ENCODE data around the gene P2RY4. TPM values are rescaled to one million over a fixed set of nuclear protein-coding genes. Genes with fewer than 3 reads are reported as not detected.

Gene P2RY4
- total and polyA plus RNA-seq, 2 of the 8 experiments (the other 6 are each of a cell fraction or from before 2014, with no cell fraction given) = 0.38 TPM; not detected in 1

- H3K4ac ChIP-seq (replicated peaks; ENCODE audit: insufficient read length, low read depth, low read length) = no peak overlapping the region
- no peak overlapping the region for H2AK5ac ChIP-seq (ENCODE audit: low read depth, low read length)
- no peaks in the 10 kb centered on the region for H3K27me3 ChIP-seq (replicated peaks in 1 of 4; ENCODE audit: control insufficient read depth in 3 of 4, extremely low read depth in 1 of 4, insufficient read depth in 3 of 4, low read length in 3 of 4)
- H3K56ac ChIP-seq (replicated peaks; ENCODE audit: insufficient read length, low read depth, low read length) = no peak overlapping the region
- no peaks in the 10 kb centered on the region for H4K20me1 ChIP-seq (replicated peaks in 1 of 2; ENCODE audit: control insufficient read depth in 1 of 2, insufficient read depth in 2 of 2, low read length in 2 of 2)
- H3K79me1 ChIP-seq (ENCODE audit: low read depth, low read length) = no peaks in the 10 kb centered on the region
- H3K23ac ChIP-seq (ENCODE audit: insufficient read length) = no peak overlapping the region
- no peak overlapping the region for H3K27ac ChIP-seq (ENCODE audit: low read depth, low read length)
- DNase-seq (ENCODE audit: low read depth in 1 of 2, low spot score in 2 of 2) (no peak), FAIRE-seq (no peak)
- no peak overlapping the region for H2BK120ac ChIP-seq (replicated peaks; ENCODE audit: low read depth, low read length)
- H3K9ac ChIP-seq (replicated peaks in 1 of 4; ENCODE audit: extremely low read depth in 1 of 4, low read depth in 3 of 4, low read length in 3 of 4) = no peak overlapping the region
- H2BK12ac ChIP-seq (ENCODE audit: low read depth, low read length) = no peak overlapping the region
- H2BK15ac ChIP-seq (ENCODE audit: low read length) = no peak overlapping the region
- H4K5ac ChIP-seq (ENCODE audit: insufficient read length, low read depth, low read length) = no peak overlapping the region
- H3K4me1 ChIP-seq (replicated peaks in 1 of 4; ENCODE audit: control insufficient read depth in 3 of 4, insufficient read depth in 4 of 4, low read length in 3 of 4) = peaks cover 0 to 2% (median 0%) of the 10 kb centered on the region in 4 experiments; a peak in 1 of 7 replicates
- no peaks in the 10 kb centered on the region for H3K79me2 ChIP-seq (ENCODE audit: control insufficient read depth in 1 of 2, insufficient read depth in 2 of 2, low read length in 2 of 2)
- ChIA-PET CTCF (ENCODE audit: partially characterized antibody) (interaction anchor here (0.6 to 1.5 kb wide), 2 partner anchors 9 to 1285 kb away, joined by 3 to 4 read pairs; no protein-coding TSS in a partner anchor), POLR2A (ENCODE audit: partially characterized antibody) (no interaction called here)
- no peak overlapping the region for H3K4me3 ChIP-seq (ENCODE audit: extremely low read depth in 1 of 4, insufficient read depth in 2 of 4, low read depth in 3 of 4, low read length in 4 of 4)
- no peaks in the 10 kb centered on the region for H3K36me3 ChIP-seq (ENCODE audit: control insufficient read depth in 2 of 4, insufficient read depth in 4 of 4, low read length in 3 of 4)
- H2AFZ ChIP-seq (ENCODE audit: low read length) = no peak overlapping the region
- H2BK5ac ChIP-seq (ENCODE audit: low read depth, low read length) = no peak overlapping the region
- no peaks in the 10 kb centered on the region for H3K9me3 ChIP-seq (ENCODE audit: insufficient read depth in 2 of 2, low read depth in 1 of 2, low read length in 1 of 2)
- H3K4me2 ChIP-seq (ENCODE audit: insufficient read depth in 1 of 2, low read depth in 2 of 2, low read length in 2 of 2) = no peak overlapping the region
- 73% methylated on average over 3 of the region's 3 CpGs; no CpG with 5 or more reads in 1 of the 2 experiments for WGBS, 2 experiments (ENCODE audit: extremely low coverage in 1 of 2, insufficient coverage in 1 of 2, insufficient read length in 1 of 2, insufficient replicate concordance in 2 of 2, low coverage in 1 of 2, low lambda C conversion rate in 2 of 2, missing lambda C conversion rate in 1 of 2)
- H2BK20ac ChIP-seq (ENCODE audit: low read length) = no peak overlapping the region
- no peak overlapping the region for H4K91ac ChIP-seq (replicated peaks; ENCODE audit: insufficient read length, low read length)
- H3K14ac ChIP-seq (ENCODE audit: insufficient read length) = no peak overlapping the region
- no peaks in the 10 kb centered on the region for H3K23me2 ChIP-seq (ENCODE audit: low read depth, low read length)
- H3K18ac ChIP-seq (ENCODE audit: extremely low read depth, low read length) = no peak overlapping the region
- H4K8ac ChIP-seq (ENCODE audit: extremely low read depth, insufficient read depth, low read length) = no peak overlapping the region
- TF ChIP-seq CBX5 (IDR thresholded peaks at IDR 0.05; ENCODE audit: low read depth, low read length) (no peak), CTCF (IDR thresholded peaks at IDR 0.05; ENCODE audit: control extremely low read depth in 1 of 3, insufficient read depth in 1 of 3, low read depth in 1 of 3, low read length in 3 of 3) (no peak), TEAD4 (IDR thresholded peaks at IDR 0.05; ENCODE audit: low read depth, low read length) (no peak)
Measured at GRCh38 chrX:70264784-70265183, 4.8 kb upstream of the P2RY4 start.
